22Rv1 (cell line): Measurements from ENCODE around the gene PBX1.

Experiments
- H3K27ac ChIP-seq: fragments of 450-650 bp; 2 replicates; pipeline ENCODE4 v1.5.1; 2017
- CTCF ChIP-seq: fragments of 450-650 bp; IDR thresholded peaks from 2 replicates; pipeline ENCODE4 v1.5.1; 2017; ENCODE audit warnings: mild to moderate bottlenecking
- ZFX ChIP-seq: fragments of 450-650 bp; IDR thresholded peaks from 2 replicates; pipeline ENCODE4 v1.6.1; 2017; ENCODE audit warnings: antibody characterized with exemption, borderline replicate concordance

PBX1 gene

GRCh38 chr1:164589961-164590507 lies 31.1 kb downstream of the PBX1 start:
- no peak overlapping the region for H3K27ac ChIP-seq
- TF ChIP-seq ZFX: no peak
- TF ChIP-seq CTCF: no peak

- no peak overlapping the region for H3K27ac ChIP-seq
- TF ChIP-seq CTCF: no peak
- TF ChIP-seq ZFX: no peak
These were observed 31.6 kb downstream of the PBX1 start for GRCh38 chr1:164590592-164590991.

DNA sequence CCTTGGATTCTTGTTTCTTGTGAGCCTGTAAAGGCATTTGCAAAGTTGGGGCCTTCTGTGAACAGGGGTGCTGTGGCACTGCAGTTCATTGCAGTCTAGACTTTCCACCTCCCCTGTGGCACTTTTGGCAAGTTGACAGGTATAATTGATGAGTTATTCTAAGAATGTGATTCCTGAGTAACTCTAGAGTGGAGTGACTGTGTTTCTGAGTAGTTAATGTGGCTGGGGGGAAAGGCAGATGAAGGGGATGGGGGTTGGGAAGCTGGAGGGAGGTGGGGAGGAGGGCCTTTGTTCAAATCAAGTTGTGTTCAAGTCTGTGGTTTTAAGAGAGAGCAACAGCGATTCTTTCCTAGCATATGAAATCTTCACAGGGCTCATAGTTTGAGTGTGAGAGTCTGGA lies 32.9 kb downstream of the PBX1 start:
- TF ChIP-seq CTCF (no peak), ZFX (no peak)
- H3K27ac ChIP-seq: no peak overlapping the region

DNA sequence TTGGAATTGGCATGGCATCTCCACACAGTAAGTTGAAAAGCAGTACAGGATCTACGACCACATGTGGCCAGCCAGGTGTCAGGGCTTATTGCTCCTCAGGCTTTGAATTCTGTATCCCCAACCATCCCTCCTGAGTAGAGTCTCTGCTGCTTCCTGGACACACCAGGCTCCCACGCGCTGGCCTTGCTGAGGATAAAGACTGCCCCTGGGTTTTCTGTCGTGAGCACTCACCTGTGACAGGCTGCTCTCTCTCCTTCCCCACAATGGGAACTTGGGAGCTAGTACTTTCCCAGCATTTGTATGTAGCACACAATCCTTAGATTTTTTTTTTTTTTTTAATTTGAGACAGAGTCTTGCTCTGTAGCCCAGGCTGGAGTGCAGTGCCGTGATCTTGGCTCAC lies 33.6 kb downstream of the PBX1 start:
- no peak overlapping the region for H3K27ac ChIP-seq
- TF ChIP-seq CTCF (no peak), ZFX (no peak)

GRCh38 chr1:164595212-164595611 lies 36.2 kb downstream of the PBX1 start:
- no peak overlapping the region for H3K27ac ChIP-seq
- TF ChIP-seq ZFX: no peak
- no peak for TF ChIP-seq CTCF

- TF ChIP-seq ZFX (no peak), CTCF (no peak)
- no peak overlapping the region for H3K27ac ChIP-seq
These were observed 37.2 kb downstream of the PBX1 start for GRCh38 chr1:164596172-164596571.

GRCh38 chr1:164598719-164599118 lies 39.7 kb downstream of the PBX1 start:
- no peak for TF ChIP-seq CTCF
- no peak for TF ChIP-seq ZFX

More at GRCh38 chr1:164598719-164599118, 39.7 kb downstream of the PBX1 start:
- peak overlapping the region; percentile 57 for H3K27ac ChIP-seq
